H1 (cell line): Measurements from ENCODE around the gene NGEF. TPM values are rescaled to one million over a fixed set of nuclear protein-coding genes. Genes with fewer than 3 reads are reported as not detected.

Experiments used
- CTCF ChIA-PET: fragments of 300-600 bp; sonication (Branson Sonifier 250); formaldehyde crosslinking; loops from one replicate; lab custom pipeline; 2021; ENCODE audit not compliant: partially characterized antibody; lab: Charles Lee
- POLR2A ChIA-PET: fragments of 300-600 bp; sonication (Branson Sonifier 250); formaldehyde crosslinking; loops from one replicate; lab custom pipeline; 2021; ENCODE audit warnings: inconsistent platforms; ENCODE audit not compliant: partially characterized antibody; lab: Charles Lee
- DNase-seq, 2 experiments: peaks; one replicate each; pipeline versions ENCODE4 v3.0.0 to v3.0.0-alpha.2; 2010 to 2022; ENCODE audit warnings: low spot score in 2 of 2, low read depth in 1 of 2, mixed read lengths in 1 of 2
- FAIRE-seq: peaks from 2 replicates; lab custom pipeline; 2011; peaks lifted over from hg19 to GRCh38; lab: Jason Lieb, UNC
- H2AFZ ChIP-seq: 2 replicates; pipeline ENCODE4 v1.8.1; 2012; ENCODE audit warnings: low read length, inconsistent platforms
- H2AK5ac ChIP-seq: 2 replicates; pipeline ENCODE4 v1.6.1; 2013; ENCODE audit warnings: low read depth, low read length
- H2BK120ac ChIP-seq: replicated peaks from 2 replicates; pipeline ENCODE3; 2013; ENCODE audit warnings: low read depth, low read length, inconsistent platforms
- H2BK12ac ChIP-seq: 2 replicates; pipeline ENCODE4 v1.6.1; 2013; ENCODE audit warnings: low read depth, low read length
- H2BK15ac ChIP-seq: 2 replicates; pipeline ENCODE4 v1.6.1; 2013; ENCODE audit warnings: low read length
- H2BK20ac ChIP-seq: 2 replicates; pipeline ENCODE4 v1.6.1; 2013; ENCODE audit warnings: low read length
- H2BK5ac ChIP-seq: 2 replicates; pipeline ENCODE4 v1.6.1; 2013; ENCODE audit warnings: low read depth, low read length
- H3K14ac ChIP-seq: 2 replicates; pipeline ENCODE4 v1.6.1; 2013; ENCODE audit warnings: inconsistent platforms; ENCODE audit not compliant: insufficient read length
- H3K18ac ChIP-seq: 2 replicates; pipeline ENCODE4 v1.6.1; 2013; ENCODE audit warnings: low read length; ENCODE audit errors: extremely low read depth
- H3K23ac ChIP-seq: 2 replicates; pipeline ENCODE4 v1.6.1; 2013; ENCODE audit warnings: inconsistent platforms; ENCODE audit not compliant: insufficient read length
- H3K23me2 ChIP-seq: 2 replicates; pipeline ENCODE4 v1.6.1; 2013; ENCODE audit warnings: low read depth, low read length
- H3K27ac ChIP-seq: 2 replicates; pipeline ENCODE4 v1.6.1; 2011; ENCODE audit warnings: low read depth, low read length, inconsistent platforms
- H3K27me3 ChIP-seq, 4 experiments: replicated peaks in 1 of 4; 1 replicate in 1 of 4; 2 replicates in 3 of 4; pipeline versions ENCODE4 v1.6.1 to v1.8.1; 2011 to 2013; ENCODE audit warnings: low read length in 3 of 4, mild to moderate bottlenecking in 3 of 4, inconsistent platforms in 2 of 4, mixed read lengths in 2 of 4, moderate library complexity in 1 of 4; ENCODE audit not compliant: control insufficient read depth in 3 of 4, insufficient read depth in 3 of 4; ENCODE audit errors: extremely low read depth in 1 of 4
- H3K36me3 ChIP-seq, 4 experiments: 2 replicates each; pipeline versions ENCODE4 v1.6.1 to v1.8.1; 2011 to 2013; ENCODE audit warnings: mild to moderate bottlenecking in 4 of 4, low read length in 3 of 4, moderate library complexity in 2 of 4, control low read depth in 1 of 4, inconsistent platforms in 1 of 4; ENCODE audit not compliant: insufficient read depth in 4 of 4, control insufficient read depth in 2 of 4
- H3K4ac ChIP-seq: replicated peaks from 2 replicates; pipeline ENCODE3; 2013; ENCODE audit warnings: low read length, low read depth, mixed read lengths, inconsistent platforms; ENCODE audit not compliant: insufficient read length
- H3K4me1 ChIP-seq, 4 experiments: replicated peaks in 1 of 4; 1 replicate in 1 of 4; 2 replicates in 3 of 4; pipeline versions ENCODE4 v1.6.1 to v1.8.1; 2011 to 2013; ENCODE audit warnings: low read length in 3 of 4, inconsistent platforms in 2 of 4, mixed read lengths in 1 of 4; ENCODE audit not compliant: insufficient read depth in 4 of 4, control insufficient read depth in 3 of 4
- H3K4me2 ChIP-seq, 2 experiments: 2 replicates each; pipeline versions ENCODE4 v1.6.1 to v1.8.1; 2011 to 2013; ENCODE audit warnings: low read depth in 2 of 2, low read length in 2 of 2, control low read depth in 1 of 2, inconsistent platforms in 1 of 2, mild to moderate bottlenecking in 1 of 2; ENCODE audit not compliant: insufficient read depth in 1 of 2
- H3K4me3 ChIP-seq, 4 experiments: fragments of 200-600, 300-600 bp in 1 of 4; sonication (generic), shearing (Covaris generic), sonication (Bioruptor Twin) in 1 of 4; 2 replicates each; pipeline versions ENCODE4 v1.5.1 to v1.8.1; 2011 to 2016; ENCODE audit warnings: low read length in 4 of 4, low read depth in 3 of 4, control low read depth in 2 of 4, inconsistent platforms in 2 of 4, mild to moderate bottlenecking in 2 of 4, mixed read lengths in 1 of 4, moderate library complexity in 1 of 4; ENCODE audit not compliant: insufficient read depth in 2 of 4; ENCODE audit errors: extremely low read depth in 1 of 4
- H3K56ac ChIP-seq: replicated peaks from 2 replicates; pipeline ENCODE3; 2013; ENCODE audit warnings: low read depth, mild to moderate bottlenecking, mixed read lengths, low read length, inconsistent platforms; ENCODE audit not compliant: insufficient read length
- H3K79me1 ChIP-seq: 2 replicates; pipeline ENCODE4 v1.6.1; 2013; ENCODE audit warnings: low read depth, low read length, control low read depth
- H3K79me2 ChIP-seq, 2 experiments: 2 replicates each; pipeline versions ENCODE4 v1.6.1 to v1.8.1; 2012 to 2013; ENCODE audit warnings: low read length in 2 of 2, mild to moderate bottlenecking in 2 of 2, inconsistent platforms in 1 of 2; ENCODE audit not compliant: insufficient read depth in 2 of 2, control insufficient read depth in 1 of 2
- H3K9ac ChIP-seq, 4 experiments: replicated peaks in 1 of 4; 1 replicate in 1 of 4; 2 replicates in 3 of 4; pipeline versions ENCODE4 v1.6.1 to v1.8.1; 2011 to 2013; ENCODE audit warnings: low read depth in 3 of 4, low read length in 3 of 4, control low read depth in 2 of 4, mild to moderate bottlenecking in 2 of 4, moderate library complexity in 2 of 4, inconsistent platforms in 1 of 4; ENCODE audit errors: extremely low read depth in 1 of 4
- H3K9me3 ChIP-seq, 2 experiments: 2 replicates each; pipeline versions ENCODE4 v1.6.1 to v1.8.1; 2012 to 2013; ENCODE audit warnings: mild to moderate bottlenecking in 2 of 2, moderate library complexity in 2 of 2, control low read depth in 1 of 2, inconsistent platforms in 1 of 2, low read depth in 1 of 2, low read length in 1 of 2, mixed read lengths in 1 of 2; ENCODE audit not compliant: insufficient read depth in 2 of 2
- H4K20me1 ChIP-seq, 2 experiments: replicated peaks in 1 of 2; 2 replicates each; pipeline versions ENCODE3 to v1.8.1; 2011 to 2013; ENCODE audit warnings: inconsistent platforms in 2 of 2, low read length in 2 of 2, mild to moderate bottlenecking in 1 of 2; ENCODE audit not compliant: insufficient read depth in 2 of 2, control insufficient read depth in 1 of 2
- H4K5ac ChIP-seq: 2 replicates; pipeline ENCODE4 v1.6.1; 2013; ENCODE audit warnings: low read length, low read depth, mixed read lengths, inconsistent platforms; ENCODE audit not compliant: insufficient read length
- H4K8ac ChIP-seq: 2 replicates; pipeline ENCODE4 v1.8.0; 2013; ENCODE audit warnings: mild to moderate bottlenecking, moderate library complexity, low read length, inconsistent platforms; ENCODE audit not compliant: insufficient read depth; ENCODE audit errors: extremely low read depth
- H4K91ac ChIP-seq: replicated peaks from 2 replicates; pipeline ENCODE3; 2013; ENCODE audit warnings: low read length, mixed read lengths, inconsistent platforms; ENCODE audit not compliant: insufficient read length
- CEBPB ChIP-seq: IDR thresholded peaks from 2 replicates; pipeline ENCODE4 v1.6.1; 2012; ENCODE audit warnings: low read depth, low read length
- EZH2 ChIP-seq: fragments of 200-600 bp; sonication (generic); IDR thresholded peaks from 2 replicates; pipeline ENCODE4 v1.7.1; 2012; ENCODE audit warnings: low read depth, mild to moderate bottlenecking, moderate library complexity, low read length, inconsistent platforms; ENCODE audit not compliant: severe bottlenecking
- MAFK ChIP-seq: IDR thresholded peaks from 2 replicates; pipeline ENCODE4 v1.6.1; 2012; ENCODE audit warnings: low read depth, mild to moderate bottlenecking, improper control_type of control experiment, low read length
- TAF7 ChIP-seq: optimal IDR thresholded peaks from 2 replicates; pipeline ENCODE3; 2011; ENCODE audit warnings: low read depth, mild to moderate bottlenecking, inconsistent platforms, low read length, moderate library complexity, borderline replicate concordance
- WGBS, 2 experiments: shearing (Covaris generic) in 1 of 2; methylation state at CpG; one replicate each; pipeline versions ENCODE4 v1.1.6 to v1.1.7; 2013 to 2015; ENCODE audit warnings: low lambda C conversion rate in 2 of 2, mixed read lengths in 2 of 2, inconsistent platforms in 1 of 2, low coverage in 1 of 2, missing lambda C conversion rate in 1 of 2; ENCODE audit not compliant: insufficient replicate concordance in 2 of 2, insufficient coverage in 1 of 2, insufficient read length in 1 of 2; ENCODE audit errors: extremely low coverage in 1 of 2, missing lambda C conversion rate in 1 of 2; 5-methylcytosine and 5-hydroxymethylcytosine counted together
- polyA plus RNA-seq, 7 experiments: library from polyadenylated mRNA; depleted of rRNA in 3 of 7; stranded (reverse) in 5 of 7; unstranded in 2 of 7; fragments of >200 nt in 5 of 7; fragments of 200-250 nt in 2 of 7; gene quantifications; 1 replicate in 5 of 7; 2 replicates in 1 of 7; 4 replicates in 1 of 7; pipeline versions ENCODE4 v1.2.1 to v1.2.3, GENCODE V29; 2011 to 2013; ENCODE audit warnings: missing spikeins in 2 of 7, mixed read lengths in 2 of 7
- total RNA-seq: library from RNA; stranded (reverse); fragmentation: NEBNext Ultra II Directional; extraction: Animal tissue kit (Norgen Biotek cat#: 25700); gene quantifications from 2 replicates; pipeline ENCODE4 v1.2.1, GENCODE V29; 2021

Gene NGEF
- total and polyA plus RNA-seq, 2 of the 8 experiments (the other 6 are each of a cell fraction or from before 2014, with no cell fraction given): 2.7 to 3.2 TPM

DNA sequence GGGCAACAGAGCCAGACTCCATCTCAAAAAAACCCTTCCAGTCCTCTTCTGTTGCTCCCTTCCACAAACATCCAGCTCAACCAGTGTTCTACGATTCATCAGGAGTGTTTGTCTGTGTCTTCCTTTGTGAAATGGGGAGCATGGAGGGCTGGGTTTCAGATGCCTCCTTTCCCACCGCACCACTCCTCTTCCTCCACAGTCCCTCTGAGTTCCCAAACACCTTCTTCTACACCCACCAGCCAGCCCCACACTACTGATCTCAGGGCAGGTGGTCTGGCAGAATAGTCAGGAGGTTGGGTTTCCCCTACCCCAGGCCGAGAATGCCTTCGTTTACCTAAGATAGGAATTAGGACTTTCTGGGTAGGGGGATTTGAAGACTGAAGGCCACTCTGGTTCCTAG, 36.9 kb downstream of the NGEF start:
- Histone ChIP-seq H3K18ac (no peak overlapping the region), H3K36me3 (no peaks in the 10 kb centered on the region), H3K27me3 (no peaks in the 10 kb centered on the region), H3K23me2 (no peaks in the 10 kb centered on the region), H2BK20ac (no peak overlapping the region), H3K79me1 (no peaks in the 10 kb centered on the region), H2BK120ac (no peak overlapping the region), H3K9me3 (no peaks in the 10 kb centered on the region), H2AK5ac (no peak overlapping the region), H3K14ac (no peak overlapping the region), H2BK12ac (no peak overlapping the region), H3K4me3 (no peak overlapping the region), H4K20me1 (no peaks in the 10 kb centered on the region), H3K56ac (no peak overlapping the region), H4K5ac (no peak overlapping the region), H2BK5ac (no peak overlapping the region), H4K91ac (no peak overlapping the region), H4K8ac (no peak overlapping the region; the same call in 1 of the 2 replicates), H3K79me2 (no peaks in the 10 kb centered on the region), H3K9ac (no peak overlapping the region), H3K4ac (no peak overlapping the region), H3K4me1 (peaks cover 0 to 3% (median 0%) of the 10 kb centered on the region in 4 experiments; a peak in 1 of 7 replicates), H3K27ac (no peak overlapping the region), H2AFZ (no peak overlapping the region), H2BK15ac (no peak overlapping the region), H3K23ac (no peak overlapping the region), H3K4me2 (no peak overlapping the region)
- TF ChIP-seq TAF7 (no peak), MAFK (no peak), EZH2 (no peak), CEBPB (no peak)
- ChIA-PET CTCF (interaction anchor here (0.9 to 10.9 kb wide), 4 partner anchors 41 to 84 kb away, joined by 5 to 70 read pairs (median 8); partner anchors contain the start of gene NEU2), POLR2A (no interaction called here)
- FAIRE-seq (no peak), DNase-seq (no peak)
- WGBS, 2 experiments: 88% methylated on average over 2 of the region's 4 CpGs; no CpG with 5 or more reads in 1 of the 2 experiments
